ENCODE measurements around the gene SERPINA3. TPM values are rescaled to one million over a fixed set of nuclear protein-coding genes. Genes with fewer than 3 reads are reported as not detected.

The SERPINA3 gene
- total and polyA plus RNA-seq, 2 of the 8 experiments (the other 6 are each of a cell fraction or from before 2014, with no cell fraction given): not detected

GRCh38 chr14:94617988-94618822, 6.0 kb downstream of the SERPINA3 start:
- no peak overlapping the region for H3K23ac ChIP-seq (ENCODE audit: insufficient read length)
- H3K27me3 ChIP-seq (replicated peaks in 1 of 4; ENCODE audit: control insufficient read depth in 3 of 4, extremely low read depth in 1 of 4, insufficient read depth in 3 of 4, low read length in 3 of 4): no peaks in the 10 kb centered on the region
- H3K27ac ChIP-seq (ENCODE audit: low read depth, low read length): no peak overlapping the region
- no peak overlapping the region for H3K14ac ChIP-seq (ENCODE audit: insufficient read length)
- no peak overlapping the region for H2AK5ac ChIP-seq (ENCODE audit: low read depth, low read length)
- no peak for DNase-seq (ENCODE audit: low read depth in 1 of 2, low spot score in 2 of 2)
- H3K36me3 ChIP-seq (ENCODE audit: control insufficient read depth in 2 of 4, insufficient read depth in 4 of 4, low read length in 3 of 4): 0 out of 8 replicates have a peak, but pooled peaks cover 0 to 2% (median 0%) of the 10 kb centered on the region in 4 experiments
- H3K4me1 ChIP-seq (replicated peaks in 1 of 4; ENCODE audit: control insufficient read depth in 3 of 4, insufficient read depth in 4 of 4, low read length in 3 of 4): no peaks in the 10 kb centered on the region
- H3K4me3 ChIP-seq (ENCODE audit: extremely low read depth in 1 of 4, insufficient read depth in 2 of 4, low read depth in 3 of 4, low read length in 4 of 4): no peak overlapping the region
- no peak overlapping the region for H2AFZ ChIP-seq (ENCODE audit: low read length)
- H3K4ac ChIP-seq (replicated peaks; ENCODE audit: insufficient read length, low read depth, low read length): no peak overlapping the region
- H3K79me1 ChIP-seq (ENCODE audit: low read depth, low read length): no peaks in the 10 kb centered on the region
- H2BK12ac ChIP-seq (ENCODE audit: low read depth, low read length): no peak overlapping the region
- 81% methylated on average over 3 of the region's 3 CpGs; no CpG with 5 or more reads in 1 of the 2 experiments for WGBS, 2 experiments (ENCODE audit: extremely low coverage in 1 of 2, insufficient coverage in 1 of 2, insufficient read length in 1 of 2, insufficient replicate concordance in 2 of 2, low coverage in 1 of 2, low lambda C conversion rate in 2 of 2, missing lambda C conversion rate in 1 of 2)
- no peak overlapping the region for H2BK120ac ChIP-seq (replicated peaks; ENCODE audit: low read depth, low read length)
- no peak overlapping the region for H3K9ac ChIP-seq (replicated peaks in 1 of 4; ENCODE audit: extremely low read depth in 1 of 4, low read depth in 3 of 4, low read length in 3 of 4)
- no peak for FAIRE-seq
- no peak for TF ChIP-seq RNF2 (IDR thresholded peaks at IDR 0.05; ENCODE audit: borderline replicate concordance, low read depth, low read length, missing control alignments, poor library complexity, severe bottlenecking)
- TF ChIP-seq CHD1 (IDR thresholded peaks at IDR 0.05; ENCODE audit: low read depth, low read length): no peak
- TF ChIP-seq KDM4A (IDR thresholded peaks at IDR 0.05; ENCODE audit: low read depth, low read length, severe bottlenecking): no peak
- no peak for TF ChIP-seq BACH1 (IDR thresholded peaks at IDR 0.05; ENCODE audit: low read length)
- TF ChIP-seq TCF12 (IDR thresholded peaks at IDR 0.05; ENCODE audit: low read depth, low read length): no peak
- TF ChIP-seq EP300 (IDR thresholded peaks at IDR 0.05; ENCODE audit: borderline replicate concordance in 1 of 2, low read depth in 2 of 2, low read length in 2 of 2): no peak
- TF ChIP-seq CBX5 (IDR thresholded peaks at IDR 0.05; ENCODE audit: low read depth, low read length): no peak
- H4K20me1 ChIP-seq (replicated peaks in 1 of 2; ENCODE audit: control insufficient read depth in 1 of 2, insufficient read depth in 2 of 2, low read length in 2 of 2): no peaks in the 10 kb centered on the region
- H4K5ac ChIP-seq (ENCODE audit: insufficient read length, low read depth, low read length): no peak overlapping the region
- H3K79me2 ChIP-seq (ENCODE audit: control insufficient read depth in 1 of 2, insufficient read depth in 2 of 2, low read length in 2 of 2): no peaks in the 10 kb centered on the region
- no peak overlapping the region for H2BK20ac ChIP-seq (ENCODE audit: low read length)
- ChIA-PET POLR2A (ENCODE audit: partially characterized antibody) (no interaction called here), CTCF (ENCODE audit: partially characterized antibody) (interaction anchor here (1.2 to 1.3 kb wide), 2 partner anchors 19 to 74 kb away, joined by 3 read pairs; no protein-coding TSS in a partner anchor)
- no peak overlapping the region for H2BK15ac ChIP-seq (ENCODE audit: low read length)
- H2BK5ac ChIP-seq (ENCODE audit: low read depth, low read length): no peak overlapping the region
- H3K18ac ChIP-seq (ENCODE audit: extremely low read depth, low read length): no peak overlapping the region
- no peaks in the 10 kb centered on the region for H3K23me2 ChIP-seq (ENCODE audit: low read depth, low read length)
- peaks cover 14 to 28% of the 10 kb centered on the region in 2 experiments for H3K9me3 ChIP-seq (ENCODE audit: insufficient read depth in 2 of 2, low read depth in 1 of 2, low read length in 1 of 2)
- H4K8ac ChIP-seq (ENCODE audit: extremely low read depth, insufficient read depth, low read length): no peak overlapping the region
- H3K4me2 ChIP-seq (ENCODE audit: insufficient read depth in 1 of 2, low read depth in 2 of 2, low read length in 2 of 2): no peak overlapping the region
- no peak overlapping the region for H3K56ac ChIP-seq (replicated peaks; ENCODE audit: insufficient read length, low read depth, low read length)
- no peak overlapping the region for H4K91ac ChIP-seq (replicated peaks; ENCODE audit: insufficient read length, low read length)
